ENCODE results near the gene SLX4IP. TPM values are rescaled to one million over a fixed set of nuclear protein-coding genes. Genes with fewer than 3 reads are reported as not detected.

Gene SLX4IP
- total and polyA plus RNA-seq, 2 donors (not counting 1 experiment from before 2014, with no cell fraction given): 1.9 to 8.1 TPM

DNA sequence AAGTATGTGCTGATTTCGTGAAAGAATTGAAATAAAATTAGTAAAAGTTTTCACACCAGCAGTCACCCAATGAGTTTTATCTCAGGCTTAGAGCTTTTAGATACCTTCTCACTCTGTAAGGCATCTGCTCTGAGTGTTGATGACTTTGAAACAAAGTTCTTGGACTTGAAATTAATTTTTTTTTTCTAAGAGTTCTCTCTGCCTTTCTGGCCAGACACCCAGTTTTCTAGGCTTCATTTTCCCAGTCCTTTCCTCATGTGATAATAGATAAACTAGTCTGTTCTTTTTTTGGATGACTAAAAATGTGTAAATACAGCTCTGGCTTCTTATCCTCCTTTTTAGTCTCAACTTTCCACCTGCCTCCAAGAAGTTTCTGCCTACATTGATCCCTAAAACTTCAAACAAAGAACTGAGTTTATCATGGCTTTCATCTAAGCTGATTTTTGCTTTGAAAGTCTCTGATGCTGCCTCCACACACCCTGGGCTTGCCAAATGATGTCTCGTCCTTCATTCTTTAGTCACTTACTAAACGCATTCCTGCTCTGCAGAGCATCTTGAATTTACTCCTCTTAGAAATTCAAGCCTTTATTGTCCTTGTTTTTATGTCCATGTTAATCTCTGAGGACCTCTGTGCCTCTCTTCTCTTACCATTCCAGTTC, 32.7 kb downstream of the SLX4IP start:
- TF ChIP-seq, protein P1, sequence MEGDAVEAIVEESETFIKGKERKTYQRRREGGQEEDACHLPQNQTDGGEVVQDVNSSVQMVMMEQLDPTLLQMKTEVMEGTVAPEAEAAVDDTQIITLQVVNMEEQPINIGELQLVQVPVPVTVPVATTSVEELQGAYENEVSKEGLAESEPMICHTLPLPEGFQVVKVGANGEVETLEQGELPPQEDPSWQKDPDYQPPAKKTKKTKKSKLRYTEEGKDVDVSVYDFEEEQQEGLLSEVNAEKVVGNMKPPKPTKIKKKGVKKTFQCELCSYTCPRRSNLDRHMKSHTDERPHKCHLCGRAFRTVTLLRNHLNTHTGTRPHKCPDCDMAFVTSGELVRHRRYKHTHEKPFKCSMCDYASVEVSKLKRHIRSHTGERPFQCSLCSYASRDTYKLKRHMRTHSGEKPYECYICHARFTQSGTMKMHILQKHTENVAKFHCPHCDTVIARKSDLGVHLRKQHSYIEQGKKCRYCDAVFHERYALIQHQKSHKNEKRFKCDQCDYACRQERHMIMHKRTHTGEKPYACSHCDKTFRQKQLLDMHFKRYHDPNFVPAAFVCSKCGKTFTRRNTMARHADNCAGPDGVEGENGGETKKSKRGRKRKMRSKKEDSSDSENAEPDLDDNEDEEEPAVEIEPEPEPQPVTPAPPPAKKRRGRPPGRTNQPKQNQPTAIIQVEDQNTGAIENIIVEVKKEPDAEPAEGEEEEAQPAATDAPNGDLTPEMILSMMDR (conservative IDR thresholded peaks at IDR 0.05 in 1 of 2, IDR thresholded peaks at IDR 0.05 in 1 of 2; ENCODE audit: low read depth in 1 of 2, low read length in 2 of 2): no peak
- no peak for TF ChIP-seq EZH2 (IDR thresholded peaks at IDR 0.05; ENCODE audit: low read length, missing control alignments)
- no peak overlapping the region for H3K27ac ChIP-seq (ENCODE audit: insufficient read depth, low read length)
- no peaks in the 10 kb centered on the region for H3K4me1 ChIP-seq (ENCODE audit: control insufficient read depth, extremely low read depth, insufficient read depth, low read length)
- no peaks in the 10 kb centered on the region for H3K79me2 ChIP-seq (ENCODE audit: control insufficient read depth, insufficient read depth, low read length)
- no peaks in the 10 kb centered on the region for H3K36me3 ChIP-seq (ENCODE audit: control insufficient read depth, insufficient read depth, low read length)
- H3K4me3 ChIP-seq (replicated peaks in 1 of 4; ENCODE audit: control extremely low read depth in 1 of 4, insufficient read depth in 1 of 4, low read depth in 3 of 4, low read length in 4 of 4): no peak overlapping the region
- no peaks in the 10 kb centered on the region for H3K9me3 ChIP-seq (ENCODE audit: control insufficient read depth, insufficient read depth, low read depth, low read length)
- H4K20me1 ChIP-seq (ENCODE audit: control insufficient read depth, extremely low read depth, insufficient read depth, low read length): no peaks in the 10 kb centered on the region
- H3K27me3 ChIP-seq (ENCODE audit: control insufficient read depth, insufficient read depth, low read length): no peaks in the 10 kb centered on the region
- no peak overlapping the region for H2AFZ ChIP-seq (ENCODE audit: low read length)
- peak overlapping the region; percentile 51 for H3K4me2 ChIP-seq (ENCODE audit: extremely low read depth, insufficient read depth, low read length)
- peak in 1 of 2 donors; percentile 21 for DNase-seq (ENCODE audit: low read depth in 2 of 2)
- H3K9ac ChIP-seq (ENCODE audit: insufficient read depth, low read length): no peak overlapping the region

DNA sequence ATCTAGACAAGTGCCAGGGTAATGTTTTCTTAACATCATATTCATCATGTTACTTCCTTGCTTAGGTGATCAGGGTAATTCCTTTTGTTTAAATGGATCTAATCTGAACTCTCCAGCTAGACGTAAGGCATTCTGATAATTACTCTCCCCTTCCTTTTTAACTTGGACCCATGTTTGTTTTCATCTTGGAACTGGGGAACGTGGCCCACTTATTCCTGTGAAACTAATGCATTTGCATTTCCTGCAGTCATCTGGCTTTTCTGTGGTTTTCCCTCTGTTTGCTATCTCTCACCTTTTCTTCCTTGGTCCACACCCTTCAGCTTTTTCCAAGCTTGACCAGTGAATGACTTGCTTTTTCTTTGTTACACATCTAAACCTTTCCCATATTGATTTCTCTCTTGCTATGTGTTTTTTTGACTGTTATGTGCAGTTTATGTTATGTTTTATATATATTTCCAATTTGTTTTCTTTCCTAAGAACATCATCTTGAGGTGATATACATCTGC, 33.3 kb downstream of the SLX4IP start:
- Histone ChIP-seq H2AFZ (ENCODE audit: low read length) (no peak overlapping the region), H3K9me3 (ENCODE audit: control insufficient read depth, insufficient read depth, low read depth, low read length) (no peaks in the 10 kb centered on the region), H3K27ac (ENCODE audit: insufficient read depth, low read length) (no peak overlapping the region), H3K27me3 (ENCODE audit: control insufficient read depth, insufficient read depth, low read length) (no peaks in the 10 kb centered on the region), H3K4me1 (ENCODE audit: control insufficient read depth, extremely low read depth, insufficient read depth, low read length) (no peaks in the 10 kb centered on the region), H3K9ac (ENCODE audit: insufficient read depth, low read length) (no peak overlapping the region), H3K4me2 (ENCODE audit: extremely low read depth, insufficient read depth, low read length) (no peak overlapping the region), H3K4me3 (replicated peaks in 1 of 4; ENCODE audit: control extremely low read depth in 1 of 4, insufficient read depth in 1 of 4, low read depth in 3 of 4, low read length in 4 of 4) (no peak overlapping the region), H3K79me2 (ENCODE audit: control insufficient read depth, insufficient read depth, low read length) (no peaks in the 10 kb centered on the region), H4K20me1 (ENCODE audit: control insufficient read depth, extremely low read depth, insufficient read depth, low read length) (no peaks in the 10 kb centered on the region), H3K36me3 (ENCODE audit: control insufficient read depth, insufficient read depth, low read length) (no peaks in the 10 kb centered on the region)
- peak in 1 of 2 donors; percentile 24 for DNase-seq (ENCODE audit: low read depth in 2 of 2)
- no peak for TF ChIP-seq EZH2 (IDR thresholded peaks at IDR 0.05; ENCODE audit: low read length, missing control alignments)
- TF ChIP-seq, protein P1 (conservative IDR thresholded peaks at IDR 0.05 in 1 of 2, IDR thresholded peaks at IDR 0.05 in 1 of 2; ENCODE audit: low read depth in 1 of 2, low read length in 2 of 2): no peak

DNA sequence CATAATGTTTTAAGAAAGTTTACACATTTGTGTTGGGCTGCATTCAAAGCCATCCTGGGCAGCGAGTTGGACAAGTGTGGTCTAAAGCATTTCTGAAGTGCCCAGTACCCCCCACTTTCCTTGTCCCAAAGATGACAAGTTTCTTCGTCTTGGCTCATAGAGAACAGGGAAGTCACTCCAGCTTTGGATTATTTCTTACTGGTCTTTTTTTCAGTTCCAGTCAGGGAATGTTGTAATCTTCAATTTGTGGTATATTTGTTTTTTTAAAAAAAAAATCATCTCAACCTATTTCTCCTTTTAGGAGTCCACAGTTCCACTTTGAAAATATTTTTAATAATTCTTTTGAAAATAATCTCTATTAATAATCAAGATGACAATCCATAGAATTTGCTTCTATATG, 34.0 kb downstream of the SLX4IP start:
- TF ChIP-seq EZH2 (IDR thresholded peaks at IDR 0.05; ENCODE audit: low read length, missing control alignments): no peak
- TF ChIP-seq, protein P1 (conservative IDR thresholded peaks at IDR 0.05 in 1 of 2, IDR thresholded peaks at IDR 0.05 in 1 of 2; ENCODE audit: low read depth in 1 of 2, low read length in 2 of 2): no peak
- Histone ChIP-seq H3K9me3 (ENCODE audit: control insufficient read depth, insufficient read depth, low read depth, low read length) (no peaks in the 10 kb centered on the region), H3K27ac (ENCODE audit: insufficient read depth, low read length) (no peak overlapping the region), H3K4me1 (ENCODE audit: control insufficient read depth, extremely low read depth, insufficient read depth, low read length) (no peaks in the 10 kb centered on the region), H3K4me2 (ENCODE audit: extremely low read depth, insufficient read depth, low read length) (no peak overlapping the region), H3K79me2 (ENCODE audit: control insufficient read depth, insufficient read depth, low read length) (no peaks in the 10 kb centered on the region), H3K36me3 (ENCODE audit: control insufficient read depth, insufficient read depth, low read length) (no peaks in the 10 kb centered on the region), H2AFZ (ENCODE audit: low read length) (no peak overlapping the region), H3K9ac (ENCODE audit: insufficient read depth, low read length) (no peak overlapping the region), H3K4me3 (replicated peaks in 1 of 4; ENCODE audit: control extremely low read depth in 1 of 4, insufficient read depth in 1 of 4, low read depth in 3 of 4, low read length in 4 of 4) (no peak overlapping the region), H4K20me1 (ENCODE audit: control insufficient read depth, extremely low read depth, insufficient read depth, low read length) (no peaks in the 10 kb centered on the region), H3K27me3 (ENCODE audit: control insufficient read depth, insufficient read depth, low read length) (no peaks in the 10 kb centered on the region)
- no peak for DNase-seq (ENCODE audit: low read depth in 2 of 2)
